Lung microvascular endothelial cell (primary cell): Measurements from ENCODE around the gene BTBD9. TPM values are rescaled to one million over a fixed set of nuclear protein-coding genes. Genes with fewer than 3 reads are reported as not detected.
A peak's percentile ranks its signal among the peaks of the same experiment; 100 is the strongest.
"Not testable (repeated sequence)": the region's sequence is repeated elsewhere in the genome, so short reads cannot be mapped to it uniquely, and the experiment has no call there.

Experiments
- DNase-seq, 2 donors: peaks; one replicate each; pipeline versions ENCODE4 v3.0.0 to v3.0.0-alpha.2; 2010; ENCODE audit warnings: low read depth in 2 of 2
- total RNA-seq: library from RNA; depleted of rRNA; stranded (reverse); fragments of >200 nt; gene quantifications from 2 replicates; pipeline ENCODE4 v1.2.1, GENCODE V29; 2014

The BTBD9 gene
- total RNA-seq, 1 donor from 2014 or later: 7.1 TPM

DNA sequence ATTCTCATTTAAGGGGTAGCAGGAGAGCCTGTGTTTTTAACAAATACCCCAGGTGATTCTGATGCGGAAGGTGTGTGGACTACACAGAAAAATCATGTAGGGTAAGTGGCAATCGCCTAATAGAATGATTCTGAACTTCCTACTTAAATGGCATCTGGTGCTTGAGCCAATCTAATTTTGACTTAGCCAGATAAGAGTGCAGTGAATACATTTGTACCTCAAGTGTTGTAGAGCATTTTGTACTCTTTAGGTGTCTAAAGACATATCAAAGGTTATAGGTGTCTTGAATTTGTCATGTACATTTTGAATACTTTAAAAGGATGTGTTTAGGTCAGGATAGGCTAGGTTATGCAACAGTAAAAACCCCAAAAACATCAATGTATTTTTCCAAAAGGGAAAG lies 10.0 kb upstream of the BTBD9 start:
- DNase-seq: no peak

DNA sequence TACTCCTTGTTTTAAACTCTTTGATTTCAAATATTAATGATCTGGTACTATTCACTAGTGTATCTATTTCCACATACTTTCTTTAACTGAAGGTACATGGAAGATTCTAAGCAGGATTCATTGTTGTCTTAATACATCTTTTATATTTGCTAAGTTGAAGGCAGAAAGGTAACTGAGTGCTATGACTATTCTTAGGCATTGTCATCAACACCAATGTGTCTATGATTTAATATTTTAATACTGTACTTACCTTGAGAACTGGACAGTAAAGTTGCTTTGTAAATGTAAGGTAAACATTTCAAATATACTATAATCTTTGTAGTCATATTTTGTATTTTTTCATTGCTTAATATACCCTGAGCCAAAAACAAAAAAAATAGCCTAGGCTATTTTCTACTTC lies 8.9 kb upstream of the BTBD9 start:
- DNase-seq: no peak

DNA sequence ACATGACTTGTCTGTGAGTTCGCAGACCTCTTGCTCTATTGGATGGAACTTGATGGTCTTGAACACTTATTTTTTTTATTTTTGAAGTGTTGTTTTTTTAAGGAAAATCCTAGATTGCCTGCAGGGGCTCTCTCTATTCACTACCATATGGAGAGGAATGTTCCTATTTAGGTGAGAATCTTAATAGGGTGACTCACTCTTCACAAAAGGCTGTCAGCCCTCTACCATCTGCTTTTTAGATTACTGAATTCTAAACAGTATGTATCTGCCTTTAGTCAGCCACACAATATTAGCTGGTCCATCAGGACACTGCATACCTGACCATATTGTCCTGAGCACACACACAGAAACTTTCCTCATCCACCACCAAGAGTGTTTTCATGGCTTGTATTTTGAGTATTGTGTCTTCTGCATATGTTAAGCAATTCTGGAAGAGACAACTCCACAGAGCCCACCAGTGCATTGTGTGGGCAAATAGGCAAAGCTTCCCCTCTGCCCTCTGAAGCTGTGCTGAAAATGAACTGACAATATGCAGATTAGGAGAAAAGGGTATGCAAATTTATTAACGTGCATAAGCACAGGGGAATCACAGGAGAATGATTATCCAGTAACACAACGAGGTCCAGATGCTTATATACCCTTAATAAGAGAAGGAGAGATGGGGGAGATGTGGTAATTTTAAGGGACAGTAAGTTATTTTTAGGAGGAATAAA lies 6.6 kb upstream of the BTBD9 start:
- DNase-seq: no peak

DNA sequence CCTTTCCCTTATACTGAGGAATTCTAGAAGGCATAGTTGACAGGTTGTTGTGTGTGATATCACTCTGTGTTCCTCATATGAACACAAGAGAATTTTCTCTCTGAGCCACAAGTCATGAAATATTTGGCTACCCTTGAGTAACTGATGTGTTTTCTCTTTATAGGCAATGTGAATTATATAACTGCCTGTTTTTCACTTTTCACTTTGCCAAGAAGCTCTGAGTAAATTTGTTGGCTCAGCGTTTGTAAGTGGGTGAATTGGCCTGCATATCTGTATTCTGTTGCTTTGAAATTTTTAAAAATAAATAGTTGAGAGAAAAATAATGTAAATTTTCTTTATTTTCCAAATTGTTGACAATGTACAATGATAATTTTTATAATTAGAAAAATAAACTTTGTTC lies 5.2 kb upstream of the BTBD9 start:
- DNase-seq: no peak

DNA sequence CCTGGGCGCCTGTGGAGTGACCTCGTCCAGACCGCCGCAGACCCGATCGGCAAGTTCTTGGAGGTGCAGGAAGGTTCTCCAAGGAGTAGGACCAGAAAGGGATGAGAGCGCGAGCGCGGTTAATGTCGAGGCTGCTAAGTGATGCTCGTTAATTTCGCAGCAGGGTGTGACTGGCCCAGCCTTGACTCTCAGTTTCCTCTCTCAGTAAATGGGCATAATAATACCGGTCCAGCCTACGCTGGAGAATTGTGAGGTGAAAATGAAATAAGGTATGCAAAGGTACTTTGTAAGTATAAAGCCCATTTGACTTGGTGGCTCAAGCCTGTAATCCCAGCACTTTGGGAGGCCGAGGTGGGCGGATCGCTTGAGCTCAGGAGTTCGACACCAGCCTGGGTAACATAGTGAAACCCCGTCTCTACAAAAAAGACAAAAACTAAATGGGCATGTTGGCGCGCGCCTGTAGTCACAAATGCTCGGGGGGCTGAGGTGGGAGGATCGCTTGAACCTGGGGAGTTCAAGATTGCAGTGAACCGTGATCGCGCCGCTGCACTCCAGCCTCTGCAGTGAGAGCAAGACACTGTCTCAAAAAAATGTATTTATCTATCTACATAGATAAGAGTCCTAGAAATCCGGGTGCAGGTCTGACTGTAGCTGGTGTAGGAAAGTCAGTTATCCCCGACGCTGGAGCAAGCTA lies 634 bp upstream of the BTBD9 start:
- peak in 1 of 2 donors; percentile 2 for DNase-seq

DNA sequence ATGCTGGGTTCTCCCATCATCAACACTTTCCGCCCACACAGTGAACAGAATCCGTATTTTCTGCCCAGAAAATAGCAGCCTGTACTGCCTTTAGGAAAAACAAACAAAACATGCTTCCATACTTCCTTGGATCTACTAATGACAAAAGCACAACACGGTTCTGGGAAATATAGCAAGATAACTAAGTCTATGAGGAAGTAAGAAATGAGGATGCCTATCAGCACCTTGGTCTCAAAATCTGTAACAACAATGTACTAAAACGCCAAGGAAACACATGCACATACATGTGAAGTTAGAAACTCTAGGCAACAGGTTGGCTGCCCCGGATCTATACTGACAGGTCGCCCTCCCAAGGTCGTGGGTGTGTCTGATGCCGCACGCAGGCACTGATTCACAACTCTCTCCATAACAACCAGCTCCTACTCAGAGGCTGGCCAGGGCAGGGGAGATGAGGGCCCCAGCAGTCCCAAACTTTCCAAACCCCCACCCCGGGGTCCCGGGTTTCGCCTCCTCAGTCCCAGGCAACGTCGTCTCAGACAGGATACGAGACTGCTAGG lies 710 bp downstream of the BTBD9 start:
- peak; percentile 51 to 58 for DNase-seq

DNA sequence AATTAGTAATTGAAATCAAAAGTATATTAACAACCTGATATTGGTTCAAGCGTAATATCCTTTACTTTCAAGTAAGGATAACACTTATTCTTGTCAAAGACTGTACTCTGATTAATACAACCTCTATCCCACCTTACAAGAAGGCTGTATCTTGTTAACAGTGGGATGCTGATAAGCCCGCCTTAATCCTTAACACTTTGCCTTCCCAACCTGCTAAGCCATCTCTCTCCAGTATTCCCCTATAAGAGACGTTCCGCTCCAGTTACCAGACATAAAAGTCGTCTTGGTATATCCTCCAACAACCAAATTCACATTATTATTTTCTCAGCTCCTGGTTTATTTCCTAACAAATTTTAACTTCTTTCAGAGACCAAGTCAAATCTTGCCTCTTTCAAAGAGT lies 2.0 kb downstream of the BTBD9 start:
- no peak for DNase-seq

DNA sequence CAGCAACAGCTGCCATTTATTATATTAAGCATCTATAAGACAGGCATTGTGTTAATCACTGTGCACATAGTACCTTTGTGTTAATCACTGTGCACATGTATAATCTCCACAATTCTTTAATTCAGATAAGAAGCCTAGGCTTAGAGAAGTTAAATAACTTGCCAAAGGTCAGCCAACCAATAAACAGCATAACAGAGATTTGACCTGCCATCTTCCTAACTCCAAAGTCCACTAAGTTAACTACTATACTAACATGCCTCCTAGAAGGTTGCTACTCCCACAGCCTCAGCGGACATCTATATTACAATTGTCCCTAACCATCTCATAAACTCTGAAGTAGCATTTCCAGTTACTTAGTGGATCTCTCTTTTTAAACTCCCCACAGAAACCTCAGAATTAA lies 3.7 kb downstream of the BTBD9 start:
- DNase-seq: no peak

DNA sequence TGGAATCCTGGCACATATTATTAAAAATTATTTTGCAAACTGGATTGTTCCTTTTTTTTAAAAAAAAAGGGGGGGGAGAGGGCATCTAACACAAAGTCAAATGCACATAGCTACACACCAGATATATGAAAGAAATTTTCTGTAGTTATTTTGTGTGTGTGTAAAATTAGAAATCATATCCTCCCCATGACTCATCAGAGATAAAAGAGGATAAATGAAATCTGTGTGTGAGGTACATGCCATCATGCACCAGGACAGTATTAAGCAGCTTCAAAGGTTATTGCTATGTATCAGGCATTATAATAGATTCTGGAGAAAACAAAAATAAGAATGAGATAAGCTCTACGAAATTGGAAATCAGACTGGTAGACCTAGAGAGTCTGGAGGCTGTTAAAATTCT lies 5.2 kb downstream of the BTBD9 start:
- peak in 1 of 2 donors; percentile 5 for DNase-seq

DNA sequence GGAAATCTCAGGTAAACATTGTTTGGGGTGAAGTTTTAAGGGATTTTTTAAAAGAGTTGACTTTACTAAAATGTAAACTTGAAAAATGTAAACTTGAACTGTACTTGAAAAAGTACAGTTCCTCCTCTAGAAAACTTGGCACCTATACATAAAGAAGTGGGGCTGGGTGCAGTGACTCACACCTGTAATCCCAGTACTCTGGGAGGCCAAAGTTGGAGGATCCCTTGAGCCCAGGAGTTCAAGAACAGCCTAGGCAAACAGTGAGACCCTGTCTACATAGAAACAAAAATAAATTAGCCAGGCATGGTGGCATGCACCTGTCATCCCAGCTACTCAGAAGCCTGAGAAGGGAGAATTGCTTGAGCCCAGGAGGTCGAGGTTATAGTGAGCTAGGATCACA lies 7.2 kb downstream of the BTBD9 start:
- DNase-seq: no peak

DNA sequence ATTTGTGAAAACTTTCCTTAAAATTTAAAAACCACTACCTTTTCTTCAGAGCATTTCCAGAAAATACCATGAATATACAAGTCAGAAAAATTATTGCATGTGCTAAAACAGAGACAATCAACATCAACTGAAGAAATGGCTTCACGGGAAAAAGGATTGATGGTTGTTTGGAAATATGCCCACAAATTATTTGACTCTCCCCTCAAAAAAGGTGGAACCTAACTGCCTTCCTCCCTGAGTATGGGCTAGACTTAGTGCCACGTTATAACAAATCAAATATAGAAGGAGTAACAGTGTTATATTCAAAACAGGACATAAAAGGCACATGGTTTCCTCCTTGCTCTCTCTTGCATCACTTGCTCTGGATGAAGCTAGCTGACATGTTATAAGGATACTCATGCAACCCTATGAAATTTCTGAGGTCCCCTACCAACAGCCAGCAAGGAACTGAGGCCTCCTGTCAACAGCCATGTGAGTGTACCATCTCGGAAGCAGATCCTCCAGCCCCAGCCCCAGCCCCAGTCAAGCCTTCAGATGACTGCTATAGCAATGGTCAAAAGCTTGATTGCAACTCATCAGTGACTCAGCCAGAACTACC lies 8.4 kb downstream of the BTBD9 start:
- DNase-seq: no peak

DNA sequence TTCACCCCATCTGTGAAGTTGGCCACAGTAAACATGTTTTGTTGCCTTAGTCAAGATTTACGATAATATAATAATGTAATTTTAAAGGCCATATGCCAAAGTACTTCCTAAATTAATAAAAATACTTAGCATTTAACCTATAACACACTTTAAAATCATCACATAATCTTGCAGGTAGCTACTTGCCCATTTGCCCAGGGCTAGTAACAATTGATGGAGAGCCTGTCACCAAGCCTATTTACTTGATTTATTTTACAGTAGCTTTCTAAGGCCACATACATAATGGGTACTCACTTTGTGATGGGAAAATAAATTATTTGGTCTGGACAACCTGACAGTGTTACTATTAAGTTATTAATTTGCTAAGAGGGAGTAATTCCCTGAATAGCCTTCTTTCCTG lies 14.5 kb downstream of the BTBD9 start:
- DNase-seq: no peak

DNA sequence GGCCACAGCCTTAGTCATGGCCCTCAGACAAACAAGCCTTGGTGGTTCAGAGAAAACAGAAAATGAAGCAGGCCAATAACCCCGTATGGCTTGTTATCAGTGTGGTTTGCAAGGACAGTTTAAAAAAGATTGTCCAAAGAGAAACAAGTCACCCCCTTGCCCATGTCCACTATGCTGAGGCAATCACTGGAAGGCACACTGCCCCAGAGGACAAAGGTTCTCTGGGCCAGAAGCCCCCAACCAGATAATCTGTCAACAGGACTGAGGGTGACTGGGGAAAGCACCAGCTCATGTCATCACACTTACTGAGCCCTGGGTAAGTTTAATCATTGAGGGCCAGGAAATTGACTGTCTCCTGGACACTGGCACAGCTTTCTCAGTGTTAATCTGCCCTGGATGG lies 20.4 kb downstream of the BTBD9 start:
- not testable (repeated sequence) for DNase-seq

DNA sequence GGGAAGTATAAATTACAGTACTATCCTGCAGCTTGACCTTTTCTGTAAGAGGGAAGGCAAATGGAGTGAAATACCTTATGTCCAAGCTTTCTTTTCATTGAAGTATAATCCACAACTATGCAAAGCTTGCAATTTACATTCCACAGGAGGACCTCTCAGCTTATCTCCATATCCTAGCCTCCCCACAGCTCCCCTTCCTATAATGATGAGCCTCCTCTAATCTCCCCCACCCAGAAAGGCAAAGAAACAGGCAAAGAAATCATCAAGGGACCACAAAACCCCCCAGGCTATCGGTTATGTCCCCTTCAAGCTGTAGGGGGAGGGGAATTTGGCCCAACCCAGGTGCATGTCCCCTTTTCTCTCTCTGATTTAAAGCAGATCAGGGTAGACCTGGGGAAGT lies 21.4 kb downstream of the BTBD9 start:
- DNase-seq: not testable (repeated sequence)

DNA sequence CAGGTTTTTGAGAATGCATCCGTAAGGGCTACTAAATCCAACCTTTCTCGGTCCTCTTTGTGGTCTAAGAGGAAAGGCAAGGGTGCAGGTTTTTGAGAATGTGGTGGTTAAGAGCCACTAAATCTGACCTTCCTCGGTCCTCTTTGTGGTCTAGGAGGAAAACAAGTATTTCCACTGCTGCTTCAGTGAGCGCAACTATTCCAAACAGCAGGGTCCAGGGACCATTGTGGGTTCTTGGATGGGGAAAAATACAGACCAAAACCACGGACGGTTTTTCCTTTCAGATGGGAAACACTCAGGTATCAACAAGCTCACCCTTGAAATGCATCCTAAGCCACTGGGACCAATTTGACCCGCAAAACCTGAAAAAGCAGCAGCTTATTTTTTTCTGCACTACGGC lies 21.9 kb downstream of the BTBD9 start:
- no peak for DNase-seq

DNA sequence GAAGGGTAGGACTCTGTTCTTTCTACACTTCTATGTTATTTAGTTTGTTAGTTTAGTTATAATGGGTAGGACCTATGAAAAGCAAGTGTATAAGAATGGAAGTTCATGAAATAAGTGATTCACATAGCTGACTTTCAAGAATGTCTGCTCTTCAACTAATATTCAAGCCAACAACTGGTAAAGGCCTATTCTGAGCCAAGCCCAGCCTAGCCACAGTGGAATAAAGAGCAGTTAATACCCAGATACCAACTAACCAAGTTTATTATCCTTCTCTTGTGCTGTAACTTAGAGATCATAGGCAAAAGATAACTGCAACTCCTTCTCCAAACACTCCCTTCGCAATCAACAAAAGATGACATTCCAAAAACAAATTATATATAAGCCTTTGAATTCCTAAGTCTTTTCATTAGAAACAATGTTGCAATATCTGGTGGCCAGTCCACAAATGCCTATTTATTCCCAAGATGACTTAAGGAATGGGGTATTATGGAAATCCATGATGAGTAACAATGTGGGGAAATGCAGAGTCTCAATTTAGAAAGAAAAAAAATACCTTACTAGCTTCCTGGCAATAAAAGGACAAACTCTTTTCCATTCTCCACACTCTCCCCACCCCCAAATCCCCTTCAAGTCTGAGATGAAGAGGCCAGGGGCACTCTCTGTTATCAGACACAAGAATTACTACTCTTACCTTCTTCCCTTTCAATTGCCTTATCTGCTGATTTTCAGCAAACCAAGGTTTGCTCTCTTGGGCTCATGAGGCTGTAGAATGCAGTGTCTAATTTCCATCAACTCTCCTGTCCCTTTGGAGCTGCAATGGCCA lies 27.4 kb downstream of the BTBD9 start:
- DNase-seq: no peak

DNA sequence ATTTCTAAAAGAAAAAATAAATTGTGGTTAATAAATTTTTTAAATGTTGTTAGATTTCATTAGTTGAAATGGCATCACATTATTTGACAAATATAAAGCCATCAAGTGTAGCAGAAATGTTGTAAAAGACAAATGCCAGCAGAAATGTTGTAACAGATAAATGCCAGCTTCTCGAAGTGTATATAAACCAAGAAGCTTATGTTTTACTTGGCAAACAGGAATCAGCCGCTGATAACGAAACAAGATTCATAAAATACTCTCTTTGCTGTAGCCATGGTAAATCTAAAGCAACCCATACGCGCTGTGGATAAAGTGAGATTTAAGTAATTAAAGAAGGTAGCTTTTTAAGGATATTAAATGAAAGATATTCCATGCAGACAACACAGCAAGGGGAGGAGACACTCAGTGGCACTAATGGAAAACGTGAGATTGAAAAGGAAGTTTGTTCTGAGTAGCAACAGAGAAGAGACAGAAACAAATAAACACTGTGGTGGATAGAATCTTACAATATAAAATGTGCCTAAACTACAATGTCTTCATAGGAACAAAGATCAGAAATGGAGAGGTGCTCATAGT lies 29.6 kb downstream of the BTBD9 start:
- DNase-seq: peak; percentile 0 to 21

DNA sequence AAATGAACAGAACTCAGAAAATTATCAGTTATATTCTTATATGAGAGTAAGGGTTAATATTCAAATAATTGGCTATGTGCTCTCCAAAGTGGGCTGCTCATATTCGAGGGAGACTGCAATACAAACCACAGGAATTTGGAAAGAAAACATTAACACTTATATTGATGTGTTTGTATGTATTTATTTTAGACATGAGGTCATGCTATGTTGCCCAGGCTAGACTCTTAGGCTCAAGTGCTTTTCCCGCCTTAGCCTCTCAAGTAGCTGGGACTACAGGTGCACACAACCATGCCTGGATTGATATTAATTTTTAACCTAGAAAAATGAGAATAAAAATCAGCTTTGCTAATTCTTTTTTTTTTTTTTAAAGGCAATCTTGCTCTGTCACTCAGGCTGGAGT lies 35.0 kb downstream of the BTBD9 start:
- DNase-seq: no peak

DNA sequence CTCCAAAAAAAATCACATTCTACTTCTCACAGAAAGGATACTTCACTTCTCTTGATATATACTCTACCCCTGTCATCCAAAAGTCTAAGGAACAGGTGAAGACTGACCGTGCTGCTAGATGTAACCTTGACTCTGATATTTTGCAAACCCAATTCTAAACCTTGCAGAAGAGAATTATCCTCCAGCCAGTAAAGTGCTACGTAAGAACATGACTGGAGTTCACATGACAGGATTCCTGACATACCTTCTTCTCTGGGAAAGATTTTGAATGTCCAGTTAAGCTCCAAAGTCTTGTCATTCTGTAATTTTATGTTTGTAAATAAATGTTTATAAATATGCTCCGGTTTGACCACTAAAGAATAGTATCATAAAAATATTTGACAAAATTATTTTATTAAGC lies 35.8 kb downstream of the BTBD9 start:
- no peak for DNase-seq

DNA sequence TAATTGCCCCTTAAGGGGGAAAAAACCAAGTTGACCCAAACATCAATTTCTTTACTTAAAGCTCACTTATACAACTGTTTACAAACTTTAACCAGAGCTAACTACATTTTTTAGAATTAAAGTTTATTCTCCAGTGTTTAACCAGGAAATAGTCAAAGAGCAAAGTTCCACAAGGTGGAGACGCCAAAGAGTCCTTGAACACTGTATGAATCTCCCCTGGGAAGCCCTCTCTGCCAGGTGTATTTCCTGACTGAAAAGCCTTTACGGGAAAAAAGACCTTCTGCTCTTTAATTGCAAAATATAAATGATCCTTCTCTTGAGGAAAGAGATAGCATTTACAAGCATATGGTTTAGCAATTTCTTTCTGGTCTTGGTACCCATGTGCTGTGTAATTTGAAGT lies 36.2 kb downstream of the BTBD9 start:
- DNase-seq: no peak

DNA sequence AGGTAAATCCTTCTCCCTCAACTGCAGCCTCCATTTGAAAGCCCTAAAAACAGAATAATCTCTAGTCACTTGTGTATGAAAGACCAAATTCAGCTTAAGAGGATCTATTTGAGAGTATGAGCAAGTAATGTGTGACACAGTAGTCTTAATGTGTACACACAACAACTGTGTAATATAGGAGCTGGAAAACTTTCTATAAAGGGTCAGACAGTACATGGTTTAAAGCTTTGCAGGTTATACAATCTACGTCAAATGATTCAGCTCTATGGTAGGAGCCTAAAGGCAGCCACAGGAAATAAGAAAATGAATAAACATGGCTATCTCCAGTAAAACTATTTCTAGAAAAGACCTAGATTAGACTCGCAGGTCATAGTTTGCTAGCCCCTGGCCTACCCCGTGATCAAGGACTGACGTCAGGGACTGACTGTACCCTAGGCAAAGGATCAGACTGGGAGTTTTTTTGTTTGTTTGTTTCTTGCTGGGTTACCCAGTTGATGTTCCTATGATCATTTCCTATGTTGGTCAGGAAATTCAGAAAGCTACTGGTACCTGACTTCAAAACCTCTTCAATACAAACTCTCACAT lies 39.7 kb downstream of the BTBD9 start:
- DNase-seq: peak; percentile 11 to 64
